H1 (cell line): ENCODE results near the gene GAPT. TPM values are rescaled to one million over a fixed set of nuclear protein-coding genes. Genes with fewer than 3 reads are reported as not detected.

ENCODE experiments used
- CTCF ChIA-PET: fragments of 300-600 bp; sonication (Branson Sonifier 250); formaldehyde crosslinking; loops from one replicate; lab custom pipeline; 2021; ENCODE audit not compliant: partially characterized antibody; lab: Charles Lee
- POLR2A ChIA-PET: fragments of 300-600 bp; sonication (Branson Sonifier 250); formaldehyde crosslinking; loops from one replicate; lab custom pipeline; 2021; ENCODE audit warnings: inconsistent platforms; ENCODE audit not compliant: partially characterized antibody; lab: Charles Lee
- DNase-seq, 2 experiments: peaks; one replicate each; pipeline versions ENCODE4 v3.0.0 to v3.0.0-alpha.2; 2010 to 2022; ENCODE audit warnings: low spot score in 2 of 2, low read depth in 1 of 2, mixed read lengths in 1 of 2
- FAIRE-seq: peaks from 2 replicates; lab custom pipeline; 2011; peaks lifted over from hg19 to GRCh38; lab: Jason Lieb, UNC
- H2AFZ ChIP-seq: 2 replicates; pipeline ENCODE4 v1.8.1; 2012; ENCODE audit warnings: low read length, inconsistent platforms
- H2AK5ac ChIP-seq: 2 replicates; pipeline ENCODE4 v1.6.1; 2013; ENCODE audit warnings: low read depth, low read length
- H2BK120ac ChIP-seq: replicated peaks from 2 replicates; pipeline ENCODE3; 2013; ENCODE audit warnings: low read depth, low read length, inconsistent platforms
- H2BK12ac ChIP-seq: 2 replicates; pipeline ENCODE4 v1.6.1; 2013; ENCODE audit warnings: low read depth, low read length
- H2BK15ac ChIP-seq: 2 replicates; pipeline ENCODE4 v1.6.1; 2013; ENCODE audit warnings: low read length
- H2BK20ac ChIP-seq: 2 replicates; pipeline ENCODE4 v1.6.1; 2013; ENCODE audit warnings: low read length
- H2BK5ac ChIP-seq: 2 replicates; pipeline ENCODE4 v1.6.1; 2013; ENCODE audit warnings: low read depth, low read length
- H3K14ac ChIP-seq: 2 replicates; pipeline ENCODE4 v1.6.1; 2013; ENCODE audit warnings: inconsistent platforms; ENCODE audit not compliant: insufficient read length
- H3K18ac ChIP-seq: 2 replicates; pipeline ENCODE4 v1.6.1; 2013; ENCODE audit warnings: low read length; ENCODE audit errors: extremely low read depth
- H3K23ac ChIP-seq: 2 replicates; pipeline ENCODE4 v1.6.1; 2013; ENCODE audit warnings: inconsistent platforms; ENCODE audit not compliant: insufficient read length
- H3K23me2 ChIP-seq: 2 replicates; pipeline ENCODE4 v1.6.1; 2013; ENCODE audit warnings: low read depth, low read length
- H3K27ac ChIP-seq: 2 replicates; pipeline ENCODE4 v1.6.1; 2011; ENCODE audit warnings: low read depth, low read length, inconsistent platforms
- H3K27me3 ChIP-seq, 4 experiments: replicated peaks in 1 of 4; 1 replicate in 1 of 4; 2 replicates in 3 of 4; pipeline versions ENCODE4 v1.6.1 to v1.8.1; 2011 to 2013; ENCODE audit warnings: low read length in 3 of 4, mild to moderate bottlenecking in 3 of 4, inconsistent platforms in 2 of 4, mixed read lengths in 2 of 4, moderate library complexity in 1 of 4; ENCODE audit not compliant: control insufficient read depth in 3 of 4, insufficient read depth in 3 of 4; ENCODE audit errors: extremely low read depth in 1 of 4
- H3K36me3 ChIP-seq, 4 experiments: 2 replicates each; pipeline versions ENCODE4 v1.6.1 to v1.8.1; 2011 to 2013; ENCODE audit warnings: mild to moderate bottlenecking in 4 of 4, low read length in 3 of 4, moderate library complexity in 2 of 4, control low read depth in 1 of 4, inconsistent platforms in 1 of 4; ENCODE audit not compliant: insufficient read depth in 4 of 4, control insufficient read depth in 2 of 4
- H3K4ac ChIP-seq: replicated peaks from 2 replicates; pipeline ENCODE3; 2013; ENCODE audit warnings: low read length, low read depth, mixed read lengths, inconsistent platforms; ENCODE audit not compliant: insufficient read length
- H3K4me1 ChIP-seq, 4 experiments: replicated peaks in 1 of 4; 1 replicate in 1 of 4; 2 replicates in 3 of 4; pipeline versions ENCODE4 v1.6.1 to v1.8.1; 2011 to 2013; ENCODE audit warnings: low read length in 3 of 4, inconsistent platforms in 2 of 4, mixed read lengths in 1 of 4; ENCODE audit not compliant: insufficient read depth in 4 of 4, control insufficient read depth in 3 of 4
- H3K4me2 ChIP-seq, 2 experiments: 2 replicates each; pipeline versions ENCODE4 v1.6.1 to v1.8.1; 2011 to 2013; ENCODE audit warnings: low read depth in 2 of 2, low read length in 2 of 2, control low read depth in 1 of 2, inconsistent platforms in 1 of 2, mild to moderate bottlenecking in 1 of 2; ENCODE audit not compliant: insufficient read depth in 1 of 2
- H3K4me3 ChIP-seq, 4 experiments: fragments of 200-600, 300-600 bp in 1 of 4; sonication (generic), shearing (Covaris generic), sonication (Bioruptor Twin) in 1 of 4; 2 replicates each; pipeline versions ENCODE4 v1.5.1 to v1.8.1; 2011 to 2016; ENCODE audit warnings: low read length in 4 of 4, low read depth in 3 of 4, control low read depth in 2 of 4, inconsistent platforms in 2 of 4, mild to moderate bottlenecking in 2 of 4, mixed read lengths in 1 of 4, moderate library complexity in 1 of 4; ENCODE audit not compliant: insufficient read depth in 2 of 4; ENCODE audit errors: extremely low read depth in 1 of 4
- H3K56ac ChIP-seq: replicated peaks from 2 replicates; pipeline ENCODE3; 2013; ENCODE audit warnings: low read depth, mild to moderate bottlenecking, mixed read lengths, low read length, inconsistent platforms; ENCODE audit not compliant: insufficient read length
- H3K79me1 ChIP-seq: 2 replicates; pipeline ENCODE4 v1.6.1; 2013; ENCODE audit warnings: low read depth, low read length, control low read depth
- H3K79me2 ChIP-seq, 2 experiments: 2 replicates each; pipeline versions ENCODE4 v1.6.1 to v1.8.1; 2012 to 2013; ENCODE audit warnings: low read length in 2 of 2, mild to moderate bottlenecking in 2 of 2, inconsistent platforms in 1 of 2; ENCODE audit not compliant: insufficient read depth in 2 of 2, control insufficient read depth in 1 of 2
- H3K9ac ChIP-seq, 4 experiments: replicated peaks in 1 of 4; 1 replicate in 1 of 4; 2 replicates in 3 of 4; pipeline versions ENCODE4 v1.6.1 to v1.8.1; 2011 to 2013; ENCODE audit warnings: low read depth in 3 of 4, low read length in 3 of 4, control low read depth in 2 of 4, mild to moderate bottlenecking in 2 of 4, moderate library complexity in 2 of 4, inconsistent platforms in 1 of 4; ENCODE audit errors: extremely low read depth in 1 of 4
- H3K9me3 ChIP-seq, 2 experiments: 2 replicates each; pipeline versions ENCODE4 v1.6.1 to v1.8.1; 2012 to 2013; ENCODE audit warnings: mild to moderate bottlenecking in 2 of 2, moderate library complexity in 2 of 2, control low read depth in 1 of 2, inconsistent platforms in 1 of 2, low read depth in 1 of 2, low read length in 1 of 2, mixed read lengths in 1 of 2; ENCODE audit not compliant: insufficient read depth in 2 of 2
- H4K20me1 ChIP-seq, 2 experiments: replicated peaks in 1 of 2; 2 replicates each; pipeline versions ENCODE3 to v1.8.1; 2011 to 2013; ENCODE audit warnings: inconsistent platforms in 2 of 2, low read length in 2 of 2, mild to moderate bottlenecking in 1 of 2; ENCODE audit not compliant: insufficient read depth in 2 of 2, control insufficient read depth in 1 of 2
- H4K5ac ChIP-seq: 2 replicates; pipeline ENCODE4 v1.6.1; 2013; ENCODE audit warnings: low read length, low read depth, mixed read lengths, inconsistent platforms; ENCODE audit not compliant: insufficient read length
- H4K8ac ChIP-seq: 2 replicates; pipeline ENCODE4 v1.8.0; 2013; ENCODE audit warnings: mild to moderate bottlenecking, moderate library complexity, low read length, inconsistent platforms; ENCODE audit not compliant: insufficient read depth; ENCODE audit errors: extremely low read depth
- H4K91ac ChIP-seq: replicated peaks from 2 replicates; pipeline ENCODE3; 2013; ENCODE audit warnings: low read length, mixed read lengths, inconsistent platforms; ENCODE audit not compliant: insufficient read length
- CHD1 ChIP-seq: IDR thresholded peaks from 2 replicates; pipeline ENCODE4 v1.6.1; 2012; ENCODE audit warnings: low read depth, low read length, improper control_type of control experiment
- CHD2 ChIP-seq: IDR thresholded peaks from 2 replicates; pipeline ENCODE4 v1.6.1; 2012; ENCODE audit warnings: low read length, improper control_type of control experiment
- KDM5A ChIP-seq: fragments of 200-600 bp; IDR thresholded peaks from 2 replicates; pipeline ENCODE4 v1.7.1; 2012; ENCODE audit warnings: mild to moderate bottlenecking, low read length, inconsistent platforms, mixed read lengths
- MAFK ChIP-seq: IDR thresholded peaks from 2 replicates; pipeline ENCODE4 v1.6.1; 2012; ENCODE audit warnings: low read depth, mild to moderate bottlenecking, improper control_type of control experiment, low read length
- SIN3A ChIP-seq, 2 experiments: IDR thresholded peaks in 1 of 2; conservative IDR thresholded peaks in 1 of 2; 2 replicates each; pipeline ENCODE4 v1.6.1; 2011 to 2012; ENCODE audit warnings: low read length in 2 of 2, improper control_type of control experiment in 1 of 2, low read depth in 1 of 2, mild to moderate bottlenecking in 1 of 2
- WGBS, 2 experiments: shearing (Covaris generic) in 1 of 2; methylation state at CpG; one replicate each; pipeline versions ENCODE4 v1.1.6 to v1.1.7; 2013 to 2015; ENCODE audit warnings: low lambda C conversion rate in 2 of 2, mixed read lengths in 2 of 2, inconsistent platforms in 1 of 2, low coverage in 1 of 2, missing lambda C conversion rate in 1 of 2; ENCODE audit not compliant: insufficient replicate concordance in 2 of 2, insufficient coverage in 1 of 2, insufficient read length in 1 of 2; ENCODE audit errors: extremely low coverage in 1 of 2, missing lambda C conversion rate in 1 of 2; 5-methylcytosine and 5-hydroxymethylcytosine counted together
- polyA plus RNA-seq, 7 experiments: library from polyadenylated mRNA; depleted of rRNA in 3 of 7; stranded (reverse) in 5 of 7; unstranded in 2 of 7; fragments of >200 nt in 5 of 7; fragments of 200-250 nt in 2 of 7; gene quantifications; 1 replicate in 5 of 7; 2 replicates in 1 of 7; 4 replicates in 1 of 7; pipeline versions ENCODE4 v1.2.1 to v1.2.3, GENCODE V29; 2011 to 2013; ENCODE audit warnings: missing spikeins in 2 of 7, mixed read lengths in 2 of 7
- total RNA-seq: library from RNA; stranded (reverse); fragmentation: NEBNext Ultra II Directional; extraction: Animal tissue kit (Norgen Biotek cat#: 25700); gene quantifications from 2 replicates; pipeline ENCODE4 v1.2.1, GENCODE V29; 2021

Gene GAPT
- total and polyA plus RNA-seq, 2 of the 8 experiments (the other 6 are each of a cell fraction or from before 2014, with no cell fraction given), result not detected

GRCh38 chr5:58455066-58455465 lies 36.2 kb upstream of the GAPT start:
- H4K8ac ChIP-seq, result no peak overlapping the region
- no peak overlapping the region for H2BK5ac ChIP-seq
- H3K79me1 ChIP-seq, result no peaks in the 10 kb centered on the region
- no peak overlapping the region for H3K4me3 ChIP-seq
- no peak for DNase-seq
- peaks cover 8 to 35% (median 26%) of the 10 kb centered on the region in 4 experiments for H3K36me3 ChIP-seq
- H2BK120ac ChIP-seq, result no peak overlapping the region
- no peak overlapping the region for H2BK12ac ChIP-seq
- peaks cover 0 to 4% (median 2%) of the 10 kb centered on the region in 4 experiments; a peak in 3 of 7 replicates for H3K4me1 ChIP-seq
- WGBS, 2 experiments, result 95% methylated on average over 5 of the region's 5 CpGs; no CpG with 5 or more reads in 1 of the 2 experiments
- POLR2A ChIA-PET, result interaction anchor here (1.4 kb wide), 1 partner anchor 222 kb away, joined by 4 read pairs; no protein-coding TSS in a partner anchor
- H3K56ac ChIP-seq, result no peak overlapping the region
- no peaks in the 10 kb centered on the region; the same call in 1 of the 2 replicates for H3K23me2 ChIP-seq
- H3K27me3 ChIP-seq, result peaks cover 0 to 3% (median 2%) of the 10 kb centered on the region in 4 experiments; a peak in 3 of 7 replicates
- no peak overlapping the region for H4K91ac ChIP-seq
- no peak overlapping the region for H2AK5ac ChIP-seq
- H3K79me2 ChIP-seq, result 0 out of 4 replicates have a peak, but pooled peaks cover 0 to 2% of the 10 kb centered on the region in 2 experiments
- TF ChIP-seq KDM5A (no peak), MAFK (no peak), CHD2 (no peak), CHD1 (no peak), SIN3A (conservative IDR thresholded peaks at IDR 0.05 in 1 of 2, IDR thresholded peaks at IDR 0.05 in 1 of 2; ENCODE audit: low read depth in 1 of 2, low read length in 2 of 2) (no peak)
- H4K20me1 ChIP-seq, result peaks cover 0 to 2% of the 10 kb centered on the region in 2 experiments
- no peak overlapping the region for H3K4me2 ChIP-seq
- no peak overlapping the region for H3K23ac ChIP-seq
- H3K27ac ChIP-seq, result no peak overlapping the region
- CTCF ChIA-PET, result interaction anchor here (1.6 to 1.7 kb wide), 2 partner anchors 120 to 805 kb away, joined by 3 to 5 read pairs; no protein-coding TSS in a partner anchor
- H4K5ac ChIP-seq, result no peak overlapping the region
- H3K14ac ChIP-seq, result no peak overlapping the region
- H2BK15ac ChIP-seq, result no peak overlapping the region
- H3K9me3 ChIP-seq, result no peaks in the 10 kb centered on the region
- H2BK20ac ChIP-seq, result no peak overlapping the region
- no peak overlapping the region for H2AFZ ChIP-seq
- H3K18ac ChIP-seq, result no peak overlapping the region
- no peak for FAIRE-seq
- no peak overlapping the region for H3K9ac ChIP-seq
- H3K4ac ChIP-seq, result no peak overlapping the region
